ENCODE results near the gene DIPK1B.

DNA sequence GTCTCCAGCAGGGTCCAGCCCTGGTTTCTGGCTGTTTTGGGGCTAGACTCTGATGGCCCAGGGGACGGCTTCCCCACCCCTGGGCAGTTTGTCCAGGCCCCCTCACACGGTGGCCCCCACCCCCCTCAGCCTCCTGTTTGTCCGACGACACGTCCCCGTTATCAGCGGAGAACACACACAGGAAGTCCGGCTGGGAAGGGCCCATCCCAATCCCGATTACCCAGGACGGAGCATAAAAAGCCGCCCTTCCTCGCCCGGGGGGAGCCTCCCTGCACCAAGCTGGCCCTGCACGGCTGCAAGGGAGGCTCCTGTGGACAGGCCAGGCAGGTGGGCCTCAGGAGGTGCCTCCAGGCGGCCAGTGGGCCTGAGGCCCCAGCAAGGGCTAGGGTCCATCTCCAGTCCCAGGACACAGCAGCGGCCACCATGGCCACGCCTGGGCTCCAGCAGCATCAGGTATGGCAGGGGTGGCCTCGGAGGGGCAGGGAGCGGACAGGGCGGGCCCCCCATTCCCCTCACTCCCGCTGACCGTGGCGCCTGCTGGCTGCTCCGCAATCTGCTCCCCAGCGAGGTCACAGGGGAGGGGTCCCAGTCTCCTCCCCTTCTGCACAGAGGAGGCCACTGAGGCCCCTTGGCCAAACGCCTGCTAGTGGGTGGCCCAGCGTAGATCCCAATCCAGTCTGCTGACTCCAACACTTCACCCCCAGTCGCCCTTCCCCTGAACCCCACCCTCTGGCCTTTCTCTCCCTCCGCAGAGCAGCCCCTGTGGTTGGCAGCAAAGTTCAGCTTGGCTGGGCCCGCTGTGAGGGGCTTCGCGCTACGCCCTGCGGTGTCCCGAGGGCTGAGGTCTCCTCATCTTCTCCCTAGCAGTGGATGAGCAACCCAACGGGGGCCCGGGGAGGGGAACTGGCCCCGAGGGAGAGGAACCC, 49.5 kb upstream of the DIPK1B start, which contains the start of gene EGFL7:
- TF ChIP-seq, protein P1, sequence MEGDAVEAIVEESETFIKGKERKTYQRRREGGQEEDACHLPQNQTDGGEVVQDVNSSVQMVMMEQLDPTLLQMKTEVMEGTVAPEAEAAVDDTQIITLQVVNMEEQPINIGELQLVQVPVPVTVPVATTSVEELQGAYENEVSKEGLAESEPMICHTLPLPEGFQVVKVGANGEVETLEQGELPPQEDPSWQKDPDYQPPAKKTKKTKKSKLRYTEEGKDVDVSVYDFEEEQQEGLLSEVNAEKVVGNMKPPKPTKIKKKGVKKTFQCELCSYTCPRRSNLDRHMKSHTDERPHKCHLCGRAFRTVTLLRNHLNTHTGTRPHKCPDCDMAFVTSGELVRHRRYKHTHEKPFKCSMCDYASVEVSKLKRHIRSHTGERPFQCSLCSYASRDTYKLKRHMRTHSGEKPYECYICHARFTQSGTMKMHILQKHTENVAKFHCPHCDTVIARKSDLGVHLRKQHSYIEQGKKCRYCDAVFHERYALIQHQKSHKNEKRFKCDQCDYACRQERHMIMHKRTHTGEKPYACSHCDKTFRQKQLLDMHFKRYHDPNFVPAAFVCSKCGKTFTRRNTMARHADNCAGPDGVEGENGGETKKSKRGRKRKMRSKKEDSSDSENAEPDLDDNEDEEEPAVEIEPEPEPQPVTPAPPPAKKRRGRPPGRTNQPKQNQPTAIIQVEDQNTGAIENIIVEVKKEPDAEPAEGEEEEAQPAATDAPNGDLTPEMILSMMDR (IDR thresholded peaks at IDR 0.05; ENCODE audit: low read depth, low read length), result no peak
- TF ChIP-seq POLR2A (IDR thresholded peaks at IDR 0.05; ENCODE audit: extremely low read depth, insufficient read length), result no peak
- no peak for TF ChIP-seq MYC (IDR thresholded peaks at IDR 0.05; ENCODE audit: low read depth, low read length)

Measured in NB4 (cell line).